GM19328 (cell line): ENCODE measurements around the gene IL1B.

ENCODE experiments used
- ATAC-seq: cut with Tn5 transposase; IDR thresholded peaks from one replicate; pipeline ENCODE4 v1.9.1; 2021; ENCODE audit warnings: mild to moderate bottlenecking, moderate library complexity; ENCODE audit not compliant: unreplicated experiment

The IL1B gene

DNA sequence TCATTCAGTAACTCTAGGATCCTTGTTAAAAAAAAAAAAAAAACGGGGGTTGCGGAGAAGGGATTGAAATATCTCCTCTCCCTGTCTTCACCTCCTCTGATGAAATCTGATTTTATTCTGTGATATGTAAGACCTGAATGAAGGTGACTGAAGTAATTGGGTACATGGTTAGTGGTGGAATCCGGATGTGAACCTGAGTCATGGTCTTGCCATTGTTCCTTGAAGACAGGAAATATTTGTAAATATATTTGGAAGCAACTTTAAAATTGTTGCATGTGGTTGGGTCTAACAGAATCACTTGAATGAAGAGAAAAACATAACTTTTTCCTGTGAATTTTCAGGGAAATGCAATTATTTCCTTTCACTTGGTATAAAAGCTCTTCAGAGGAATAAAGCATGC is 49.3 kb downstream of the IL1B start:
- ATAC-seq = no peak

DNA sequence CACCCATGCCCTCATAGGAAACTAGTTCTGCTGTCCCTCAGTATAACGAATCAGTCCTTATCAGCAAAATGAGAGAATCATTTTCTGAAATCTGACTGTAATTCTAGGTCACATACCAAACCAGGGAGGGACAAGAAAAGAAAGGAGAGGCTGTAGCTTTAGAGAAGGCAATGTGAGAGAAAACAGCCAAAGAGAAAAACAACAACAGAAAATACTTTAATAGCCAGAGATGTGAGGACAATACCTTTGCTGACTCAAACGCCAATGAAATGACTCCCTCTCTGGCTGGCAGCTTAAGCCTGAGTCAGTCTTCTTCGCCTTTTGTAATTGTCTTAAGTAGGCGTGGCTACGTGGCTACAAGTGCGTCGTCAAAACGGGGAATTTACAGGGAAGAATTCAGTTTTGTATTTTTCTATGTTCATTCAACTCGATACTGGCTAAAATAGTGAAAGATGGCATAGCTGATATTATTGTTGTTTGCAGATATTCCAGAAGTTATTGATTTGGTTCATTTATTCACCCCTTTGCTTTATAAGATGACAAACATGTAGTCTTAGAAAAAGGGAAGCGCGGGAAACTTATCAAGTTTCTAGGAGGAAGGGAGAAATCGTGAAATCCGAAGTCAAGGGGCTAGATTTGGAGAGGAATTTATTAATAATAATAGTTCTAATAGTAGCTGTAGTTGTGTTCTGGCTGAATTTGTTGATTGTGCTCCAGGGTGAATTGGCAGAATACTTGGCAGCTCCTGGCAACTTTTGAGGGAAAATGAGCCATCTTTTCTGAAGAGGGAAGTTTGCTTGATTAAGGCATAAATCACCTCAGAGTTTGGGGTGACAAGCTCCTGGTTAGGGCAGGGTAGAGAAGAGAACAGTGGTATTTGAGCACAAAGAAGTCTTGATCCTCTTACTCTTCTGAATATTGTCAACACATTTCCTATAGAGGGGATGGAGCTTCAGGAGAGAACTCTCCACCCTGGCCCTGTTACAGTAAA is 52.1 kb downstream of the IL1B start, which contains the start of gene IL1A:
TSS of gene IL1A (minus strand) at position 295 of the 991 bp plus-strand sequence. CDS start 723 bp downstream, outside the sequence.
- ATAC-seq = no peak

GRCh38 chr2:112783187-112783714 is 53.3 kb downstream of the IL1B start:
- ATAC-seq = no peak

DNA sequence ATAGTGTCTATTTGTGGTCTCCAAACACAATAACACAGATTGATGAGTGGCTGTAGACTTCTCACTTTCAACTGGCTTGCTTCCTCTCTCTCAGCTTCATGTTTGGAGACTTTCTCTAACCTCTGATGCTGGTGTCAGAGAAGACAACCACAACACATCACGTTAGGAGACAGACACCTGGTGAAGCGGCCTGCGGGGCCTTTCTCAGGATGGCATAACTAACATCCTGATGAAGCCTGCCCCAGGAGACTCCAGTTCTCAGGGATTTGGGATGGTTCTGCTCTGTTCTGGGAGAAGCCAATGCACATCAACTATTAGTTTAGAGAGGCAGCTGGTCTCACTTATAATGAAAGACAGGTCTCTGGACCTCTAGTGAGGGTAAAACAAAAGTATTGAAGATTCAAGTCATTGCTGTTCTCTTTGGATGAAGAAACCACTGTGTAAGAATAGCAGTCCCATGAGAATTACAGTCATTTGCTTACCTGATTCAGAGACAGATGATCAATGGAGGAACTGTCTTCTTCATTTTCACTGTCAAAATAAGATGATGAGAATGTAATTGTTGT is 54.3 kb downstream of the IL1B start:
- ATAC-seq = peak; percentile 74
